GM19240 (cell line): Measurements from ENCODE around the gene PPA2.
"Not testable (repeated sequence)": the region's sequence is repeated elsewhere in the genome, so short reads cannot be mapped to it uniquely, and the experiment has no call there.

Source experiments
- DNase-seq: peaks from one replicate; pipeline ENCODE4 v3.0.0; 2011; ENCODE audit warnings: low spot score; ENCODE audit not compliant: insufficient read length

The PPA2 gene

GRCh38 chr4:105473324-105474098 is at the start of gene PPA2:
Gene PPA2 (minus strand): TSS chr4:105474062. CDS start chr4:105474050, 12 bp downstream.
- peak; percentile 61 for DNase-seq

- DNase-seq: peak; percentile 27
Observed at GRCh38 chr4:105520819-105521790, 47.2 kb upstream of the PPA2 start.

DNA sequence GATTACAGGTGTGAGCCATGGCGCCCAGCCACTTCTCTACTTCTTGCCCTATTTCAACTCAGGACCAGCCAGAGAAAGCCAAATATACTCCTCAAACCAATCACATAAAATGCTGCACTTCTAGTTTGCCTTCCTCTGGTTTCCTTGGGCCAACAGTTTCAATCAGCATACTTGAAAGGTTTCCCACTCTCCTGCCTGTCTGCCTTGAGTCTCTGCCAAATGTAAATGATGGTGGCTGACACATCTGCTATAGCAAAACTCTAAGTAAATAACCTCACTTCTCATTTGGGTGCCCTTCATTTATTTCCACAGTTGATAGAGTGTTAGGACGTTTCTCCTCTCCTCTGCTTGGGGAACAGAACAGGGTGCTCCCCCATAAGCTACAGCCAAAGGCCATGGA is 36.4 kb upstream of the PPA2 start:
- no peak for DNase-seq

DNA sequence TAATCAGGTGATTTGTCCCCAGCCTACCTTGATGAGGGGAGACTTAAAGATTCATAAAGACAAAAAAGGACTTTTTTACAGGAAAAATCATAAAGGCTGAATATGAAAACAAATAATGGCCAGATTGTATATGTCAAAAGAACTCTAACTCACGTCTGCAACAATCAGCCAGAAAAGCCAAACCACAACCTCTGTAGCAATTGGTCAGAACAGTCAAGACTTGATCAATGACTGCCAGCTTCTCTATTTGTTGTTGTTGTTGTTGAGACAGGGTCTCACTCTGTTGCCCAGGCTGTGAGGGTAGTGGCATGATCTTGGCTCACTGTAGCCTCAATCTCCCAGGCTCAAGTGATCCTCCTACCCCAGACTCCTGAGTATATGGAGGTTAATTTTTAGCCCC is 35.9 kb upstream of the PPA2 start:
- DNase-seq: no peak

DNA sequence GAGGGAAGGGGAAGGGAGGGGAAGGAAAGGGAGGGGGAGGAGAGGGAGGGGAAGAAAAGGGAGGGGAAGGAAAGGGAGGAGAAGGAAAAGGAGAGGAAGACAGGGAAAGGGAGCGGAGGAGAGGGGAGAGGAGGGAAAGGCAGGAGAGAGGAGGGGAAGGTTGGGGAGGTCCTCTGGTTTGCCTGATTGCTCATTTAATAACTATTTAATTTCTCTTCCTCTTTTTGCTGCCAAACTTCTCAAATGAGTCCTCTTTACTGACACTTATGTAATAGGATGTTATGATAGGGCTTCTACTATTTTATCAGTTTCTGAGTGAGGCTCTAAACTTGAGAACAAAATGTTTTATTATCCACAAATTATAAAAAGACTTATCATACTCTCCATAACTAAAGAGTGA is 35.4 kb upstream of the PPA2 start:
- DNase-seq: peak; percentile 1

DNA sequence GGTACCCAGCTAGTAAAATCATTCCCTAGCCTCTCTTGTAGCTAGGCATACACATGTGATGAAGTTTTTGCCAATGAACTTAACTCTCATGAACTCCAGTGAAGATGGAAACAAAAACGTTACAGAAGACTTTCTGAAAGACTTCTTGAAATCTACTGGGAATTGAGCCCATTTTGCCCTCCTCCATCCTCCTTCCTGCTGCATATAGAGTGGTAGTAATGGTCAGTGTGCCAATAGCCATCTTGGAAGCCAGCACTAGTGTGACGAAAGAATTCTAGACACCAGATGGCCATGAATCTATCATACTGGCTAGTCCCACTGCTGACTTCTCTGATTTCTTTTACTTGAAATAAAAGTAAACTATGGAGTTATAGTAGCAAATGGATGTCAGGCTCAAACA is 30.9 kb upstream of the PPA2 start:
- DNase-seq: no peak

GRCh38 chr4:105503484-105503883 is 29.6 kb upstream of the PPA2 start:
- no peak for DNase-seq

DNA sequence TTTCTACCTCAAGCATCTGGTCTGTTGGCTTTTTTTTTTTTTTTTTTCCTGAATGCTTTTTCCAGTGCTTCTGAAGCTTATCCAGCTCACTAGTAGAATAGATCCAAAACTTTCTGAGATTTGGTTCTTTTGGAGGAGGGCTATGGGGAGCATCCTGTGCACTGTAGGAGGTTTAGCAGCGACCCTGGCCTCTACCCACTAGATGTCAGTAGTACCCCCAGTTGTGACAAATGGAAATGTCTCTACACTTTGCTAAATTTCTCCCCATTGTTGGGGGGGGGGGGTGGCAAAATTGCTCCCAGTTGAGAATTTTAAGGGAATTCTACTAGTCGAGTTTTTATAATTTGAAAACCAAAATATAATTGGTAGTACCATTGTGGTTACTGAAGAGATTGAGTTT is 23.0 kb upstream of the PPA2 start:
- DNase-seq: no peak

- no peak for DNase-seq
Observed at GRCh38 chr4:105495667-105496066, 21.8 kb upstream of the PPA2 start.

GRCh38 chr4:105490523-105490922 is 16.7 kb upstream of the PPA2 start:
- no peak for DNase-seq

GRCh38 chr4:105483840-105484239 is 10.0 kb upstream of the PPA2 start:
- DNase-seq: no peak

- no peak for DNase-seq
Observed at GRCh38 chr4:105474099-105474518, 247 bp upstream of the PPA2 start.

GRCh38 chr4:105472871-105473323 is 965 bp downstream of the PPA2 start:
- DNase-seq: no peak

- peak; percentile 53 for DNase-seq
Observed at GRCh38 chr4:105471566-105472176, 2.2 kb downstream of the PPA2 start.

DNA sequence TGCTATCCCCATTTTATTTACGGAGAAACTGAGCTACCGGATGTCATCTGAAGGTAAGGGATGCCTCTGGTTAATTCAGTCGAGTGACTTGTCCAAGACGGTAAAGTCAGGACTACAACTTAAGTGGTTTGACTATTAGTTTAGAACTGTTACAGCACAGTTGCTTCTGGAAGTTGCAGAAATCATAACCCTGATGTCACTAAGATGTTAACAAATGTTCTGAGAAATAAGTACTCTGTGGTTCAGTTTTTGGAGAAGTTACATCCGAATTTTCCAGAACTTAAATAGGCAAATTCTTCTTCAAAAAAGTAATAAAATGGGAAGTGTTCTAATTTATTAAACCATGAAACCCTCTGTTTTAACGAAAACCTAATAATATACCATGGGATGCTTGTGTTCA is 3.1 kb downstream of the PPA2 start:
- DNase-seq: no peak

GRCh38 chr4:105469736-105470135 is 4.1 kb downstream of the PPA2 start:
- no peak for DNase-seq

- DNase-seq: no peak
Observed at GRCh38 chr4:105466580-105466979, 7.3 kb downstream of the PPA2 start.

DNA sequence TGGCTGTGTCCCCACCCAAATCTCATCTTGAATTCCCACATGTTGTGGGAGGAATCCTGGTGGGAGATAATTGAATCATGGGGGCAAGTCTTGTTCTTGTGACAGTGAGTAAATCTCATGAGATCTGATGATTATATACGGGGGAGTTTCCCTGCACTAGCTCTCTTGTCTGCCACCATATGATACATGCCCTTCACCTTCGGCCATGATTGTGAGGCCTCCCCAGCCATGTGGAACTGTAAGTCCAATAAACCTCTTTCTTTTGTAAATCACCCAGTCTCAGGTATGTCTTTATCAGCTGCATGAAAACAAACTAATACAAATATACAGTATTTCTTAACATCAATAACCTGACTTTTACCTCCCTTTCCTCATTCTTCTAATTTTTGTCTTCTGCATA is 9.3 kb downstream of the PPA2 start:
- DNase-seq: not testable (repeated sequence)

DNA sequence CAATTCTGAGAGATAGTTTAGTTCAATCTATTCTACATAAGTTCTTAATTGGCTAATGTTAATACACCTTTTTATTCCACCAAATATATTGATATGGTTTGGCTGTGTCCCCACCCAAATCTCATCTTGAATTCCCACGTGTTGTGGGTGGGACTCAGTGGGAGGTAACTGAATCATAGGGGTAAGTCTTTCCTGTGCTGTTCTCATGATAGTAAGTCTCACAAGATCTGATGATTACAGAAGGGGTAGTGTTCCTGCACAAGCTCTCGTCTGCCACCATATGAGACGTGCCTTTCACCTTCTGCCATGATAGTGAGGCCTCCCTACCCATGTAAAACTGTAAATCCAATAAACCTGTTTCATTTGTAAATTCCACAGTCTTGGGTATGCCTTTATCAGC is 11.3 kb downstream of the PPA2 start:
- DNase-seq: no peak

DNA sequence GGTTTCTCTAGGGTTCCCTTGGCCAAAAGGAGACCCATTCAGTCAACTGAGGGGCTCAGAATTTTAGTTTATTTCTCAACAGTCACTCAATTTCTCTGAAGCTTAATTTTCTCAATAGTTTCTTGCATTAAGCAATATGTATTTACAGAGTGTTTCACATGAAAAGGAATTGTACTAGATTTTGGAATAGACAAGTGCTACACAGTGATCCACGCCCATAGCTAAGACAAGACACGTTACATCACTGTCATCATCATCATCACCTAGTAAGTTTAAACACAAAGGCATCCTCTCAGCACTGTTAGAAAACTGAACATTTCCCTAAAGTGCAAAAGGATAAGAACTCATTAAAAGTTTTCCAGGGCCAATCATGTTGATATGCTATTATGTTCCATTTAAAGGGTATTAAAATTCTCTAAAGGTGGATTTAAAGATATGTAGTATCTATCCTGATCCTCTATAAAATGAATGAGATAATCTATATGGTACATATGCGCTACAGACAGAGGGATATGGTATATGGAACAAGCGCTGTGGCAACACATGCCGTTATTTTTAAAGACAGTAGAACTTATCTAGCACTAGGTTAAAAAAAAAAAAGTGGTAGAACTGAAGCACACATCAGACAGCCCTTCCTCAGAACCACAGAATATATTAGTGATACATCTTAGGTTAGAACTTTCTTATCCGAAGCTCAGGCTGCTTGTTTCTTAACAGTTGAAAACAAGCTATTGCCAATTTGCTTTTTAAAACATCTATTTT is 12.1 kb downstream of the PPA2 start:
- no peak for DNase-seq

DNA sequence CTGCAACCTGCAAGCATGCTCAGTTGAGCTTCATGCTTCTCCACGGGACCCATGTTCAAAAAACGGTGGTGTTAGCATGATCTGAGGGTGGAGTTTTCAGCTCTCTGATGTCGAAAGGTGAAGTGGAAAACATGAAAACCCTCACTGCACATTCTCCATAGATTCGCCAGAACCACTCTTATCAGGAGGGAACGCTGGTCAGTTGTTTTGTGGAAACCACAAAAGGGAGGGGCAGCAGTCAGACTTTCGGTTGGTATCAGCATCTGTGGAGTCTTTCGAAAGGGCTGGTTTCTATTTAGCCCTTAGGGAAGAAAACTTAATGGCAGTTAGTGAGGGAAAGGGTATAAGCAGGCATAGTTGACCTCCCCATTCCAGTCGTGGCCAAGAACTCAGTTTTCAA is 12.6 kb downstream of the PPA2 start:
- no peak for DNase-seq
